Testis (tissue), 3 donors: ENCODE data around the gene ATP10A. TPM values are rescaled to one million over a fixed set of nuclear protein-coding genes. Genes with fewer than 3 reads are reported as not detected.

Source experiments
- DNase-seq: peaks from one replicate; pipeline ENCODE4 v3.0.0-alpha.2; 2019
- H3K27ac ChIP-seq, 2 donors: fragments of 200-600 bp; sonication (generic); one replicate each; pipeline ENCODE4 v1.5.1; 2019
- H3K27me3 ChIP-seq: fragments of 200-600 bp; sonication (generic); one replicate; pipeline ENCODE4 v1.5.1; 2019
- H3K36me3 ChIP-seq: fragments of 200-600 bp; sonication (generic); one replicate; pipeline ENCODE4 v1.5.1; 2017; ENCODE audit warnings: low read depth; ENCODE audit errors: missing control alignments
- H3K4me1 ChIP-seq: fragments of 200-600 bp; sonication (generic); one replicate; pipeline ENCODE4 v1.5.1; 2019
- H3K4me3 ChIP-seq, 2 donors: fragments of 200-600 bp; sonication (generic); one replicate each; pipeline ENCODE4 v1.5.1; 2017 to 2019
- H3K9me3 ChIP-seq: fragments of 200-600 bp; sonication (generic); one replicate; pipeline ENCODE4 v1.5.1; 2017
- POLR2A ChIP-seq: fragments of 450-650 bp; IDR thresholded peaks from one replicate; pipeline ENCODE4 v1.6.1; 2017; ENCODE audit warnings: antibody characterized with exemption, mild to moderate bottlenecking, moderate library complexity
- WGBS, 2 donors: methylation state at CpG; one replicate each; pipeline ENCODE4 v1.1.5; 2018; 5-methylcytosine and 5-hydroxymethylcytosine counted together
- intact Hi-C: fragments of 100-400 bp; cut with DNase I; formaldehyde crosslinking; loops from one replicate; pipeline ENCODE4 v1.15.1; 2023; ENCODE audit warnings: low total_unique reads
- polyA plus RNA-seq: library from polyadenylated mRNA; stranded (reverse); fragments of 350-450 nt; fragmentation: Illumina TruSeq; extraction: RNeasy Lipid Tissue Mini Kit (QIAGEN cat#74804); gene quantifications from one replicate; pipeline ENCODE4 v1.2.3, GENCODE V29; 2014; ENCODE audit warnings: low read depth, low replicate concordance; ENCODE audit not compliant: insufficient read depth
- total RNA-seq, 2 donors: library from RNA; depleted of rRNA; stranded (reverse); fragments of >200 nt; gene quantifications; one replicate each; pipeline ENCODE4 v1.2.3, GENCODE V29; 2016
- TF ChIP-seq, protein P1 (sequence below), 3 experiments: fragments of 450-650 bp in 2 of 3; fragments of 200-600 bp in 1 of 3; sonication (generic) in 1 of 3; IDR thresholded peaks; one replicate each; pipeline ENCODE4 v1.5.1; 2016 to 2019; ENCODE audit warnings: antibody characterized with exemption in 3 of 3, mild to moderate bottlenecking in 2 of 3, moderate library complexity in 1 of 3

ATP10A gene
- total and polyA plus RNA-seq, 3 donors from 2014 or later = 13.6 to 26.5 (median 22.8) TPM

DNA sequence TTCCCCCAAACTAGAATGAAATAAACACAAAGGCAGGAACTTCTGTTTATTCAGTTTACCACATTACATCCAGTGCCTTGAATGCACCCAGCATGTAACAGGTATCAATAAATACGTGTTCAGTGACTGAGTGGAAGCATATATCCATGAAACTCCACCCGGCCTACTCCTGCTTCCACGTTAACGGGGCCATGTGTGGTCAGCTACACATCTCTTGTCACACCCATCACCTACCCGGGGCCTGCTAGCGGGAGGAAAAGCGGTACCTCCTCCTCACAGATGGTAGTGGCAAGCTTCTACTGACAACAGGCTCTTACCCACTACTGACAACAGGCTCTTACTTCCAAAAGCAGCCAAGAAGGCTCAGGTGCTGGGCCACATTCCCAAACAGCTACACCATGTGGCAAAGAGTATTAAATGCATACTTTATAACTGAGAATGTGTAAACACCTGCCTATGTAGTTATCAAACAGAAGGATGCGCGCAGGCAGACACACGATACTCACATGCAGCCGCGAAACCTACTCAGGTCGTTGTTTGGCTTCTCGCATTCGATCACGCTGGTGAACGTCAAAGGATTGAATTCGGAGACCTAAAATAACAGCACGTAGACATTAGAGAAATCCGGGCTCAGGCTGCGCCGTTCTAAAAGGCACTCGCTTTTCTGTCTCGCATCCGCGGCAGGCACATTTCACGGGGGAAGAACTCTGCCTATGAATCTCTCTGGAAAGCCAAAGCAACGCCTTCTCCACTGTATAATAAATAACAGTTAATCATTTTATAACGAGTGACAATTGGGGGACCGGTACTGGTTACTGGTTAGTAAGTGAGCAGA lies 127.4 kb downstream of the ATP10A start:
- H3K4me1 ChIP-seq = peaks cover 34% of the 10 kb centered on the region
- intact Hi-C loops = loop anchor here (5.0 kb wide), 1 partner anchor 112 kb away; no protein-coding TSS in a partner anchor
- TF ChIP-seq POLR2A = no peak
- TF ChIP-seq, protein P1, sequence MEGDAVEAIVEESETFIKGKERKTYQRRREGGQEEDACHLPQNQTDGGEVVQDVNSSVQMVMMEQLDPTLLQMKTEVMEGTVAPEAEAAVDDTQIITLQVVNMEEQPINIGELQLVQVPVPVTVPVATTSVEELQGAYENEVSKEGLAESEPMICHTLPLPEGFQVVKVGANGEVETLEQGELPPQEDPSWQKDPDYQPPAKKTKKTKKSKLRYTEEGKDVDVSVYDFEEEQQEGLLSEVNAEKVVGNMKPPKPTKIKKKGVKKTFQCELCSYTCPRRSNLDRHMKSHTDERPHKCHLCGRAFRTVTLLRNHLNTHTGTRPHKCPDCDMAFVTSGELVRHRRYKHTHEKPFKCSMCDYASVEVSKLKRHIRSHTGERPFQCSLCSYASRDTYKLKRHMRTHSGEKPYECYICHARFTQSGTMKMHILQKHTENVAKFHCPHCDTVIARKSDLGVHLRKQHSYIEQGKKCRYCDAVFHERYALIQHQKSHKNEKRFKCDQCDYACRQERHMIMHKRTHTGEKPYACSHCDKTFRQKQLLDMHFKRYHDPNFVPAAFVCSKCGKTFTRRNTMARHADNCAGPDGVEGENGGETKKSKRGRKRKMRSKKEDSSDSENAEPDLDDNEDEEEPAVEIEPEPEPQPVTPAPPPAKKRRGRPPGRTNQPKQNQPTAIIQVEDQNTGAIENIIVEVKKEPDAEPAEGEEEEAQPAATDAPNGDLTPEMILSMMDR (IDR thresholded peaks at IDR 0.05) = no peak
- WGBS, 2 donors = 88 to 90% methylated on average over 30 of the region's 30 CpGs
- no peaks in the 10 kb centered on the region for H3K27me3 ChIP-seq
- no peaks in the 10 kb centered on the region for H3K9me3 ChIP-seq
- no peak for DNase-seq
- H3K4me3 ChIP-seq = no peak overlapping the region
- H3K27ac ChIP-seq = peak overlapping the region; percentile 14 to 42
- H3K36me3 ChIP-seq = no peaks in the 10 kb centered on the region

DNA sequence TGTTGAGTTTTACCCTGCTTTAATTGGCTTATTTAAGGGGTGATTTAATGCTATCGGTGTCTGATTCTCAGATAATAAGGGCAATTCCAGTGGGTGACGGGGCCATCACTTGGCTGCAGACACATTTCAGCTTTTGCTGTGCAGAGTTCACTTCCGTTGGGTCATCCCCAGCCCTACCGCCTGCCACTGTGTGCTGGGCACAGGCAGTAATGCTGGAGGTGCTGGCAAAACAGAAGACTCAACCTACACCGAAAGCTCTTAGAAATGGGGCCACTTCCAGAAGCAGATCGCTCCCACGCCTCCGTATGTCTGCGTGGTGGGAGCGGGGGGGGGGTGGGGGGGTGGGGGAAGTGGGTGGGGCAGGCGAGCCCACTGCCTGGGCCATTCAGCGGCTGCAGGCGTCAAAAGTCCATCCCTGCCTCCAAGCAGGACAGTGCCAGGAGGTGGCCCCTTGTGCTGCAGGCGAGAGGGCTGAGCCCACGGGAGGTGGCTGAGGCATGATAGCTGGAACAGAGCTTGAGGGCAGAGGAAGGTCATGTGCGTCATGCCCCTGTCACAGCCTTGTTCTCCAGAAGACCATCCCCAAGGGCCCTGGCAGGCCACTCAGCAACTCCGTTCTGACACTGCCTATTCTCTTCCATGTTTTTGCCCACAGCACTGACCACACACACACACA lies 128.3 kb downstream of the ATP10A start:
- Histone ChIP-seq H3K27me3 (no peaks in the 10 kb centered on the region), H3K9me3 (no peaks in the 10 kb centered on the region), H3K27ac (no peak overlapping the region), H3K36me3 (no peaks in the 10 kb centered on the region), H3K4me3 (no peak overlapping the region), H3K4me1 (peaks cover 28% of the 10 kb centered on the region)
- 88 to 94% methylated on average over 10 to 17 of the region's 17 CpGs for WGBS, 2 donors
- no peak for DNase-seq
- no peak for TF ChIP-seq POLR2A
- TF ChIP-seq, protein P1 (IDR thresholded peaks at IDR 0.05) = no peak
- intact Hi-C loops = loop anchor here (5.0 kb wide), 1 partner anchor 112 kb away; no protein-coding TSS in a partner anchor

DNA sequence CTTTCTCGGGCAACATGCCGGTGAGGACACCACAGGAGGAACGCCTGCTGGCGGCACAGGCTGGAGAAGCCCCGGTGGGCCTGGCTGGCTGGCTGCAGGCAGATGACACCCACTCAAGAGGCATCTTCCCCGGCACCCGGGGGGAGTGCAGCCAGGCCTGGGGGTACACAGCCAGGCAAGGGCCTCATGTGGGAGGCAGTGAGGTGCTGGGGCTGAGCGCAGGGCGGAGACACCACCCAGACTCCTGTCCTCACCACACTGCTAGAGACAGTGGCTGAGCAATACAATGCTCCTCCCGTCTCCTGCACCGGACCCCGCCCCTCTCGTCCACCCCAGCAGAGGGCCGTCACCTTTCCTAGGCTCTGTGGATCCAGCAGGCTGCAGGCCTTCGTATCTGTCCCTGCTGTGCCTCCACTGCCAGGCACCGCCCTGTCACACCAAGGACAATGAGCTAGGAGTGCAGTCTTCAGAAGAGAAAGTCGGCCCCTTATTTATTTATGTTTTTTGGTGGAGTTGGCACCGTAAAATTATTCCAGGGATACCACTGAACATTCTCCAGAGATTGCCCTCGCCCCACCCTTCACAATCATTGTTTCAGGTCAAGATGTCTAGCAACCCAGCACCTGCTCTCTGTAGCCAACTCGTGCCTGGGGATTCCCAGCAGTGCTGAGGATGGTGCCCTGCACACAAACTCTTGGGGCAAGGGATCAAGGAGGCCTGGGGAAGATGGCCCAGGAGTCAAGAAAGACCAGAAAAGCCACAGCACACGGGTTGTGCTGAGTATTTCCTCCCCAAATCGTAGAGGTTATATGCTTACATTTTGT lies 129.1 kb downstream of the ATP10A start:
- TF ChIP-seq, protein P1 (IDR thresholded peaks at IDR 0.05) = no peak
- no peak for TF ChIP-seq POLR2A
- WGBS, 2 donors = 73 to 88% methylated on average over 18 to 22 of the region's 22 CpGs
- intact Hi-C loops = no loop called here
- Histone ChIP-seq H3K27ac (no peak overlapping the region), H3K4me3 (no peak overlapping the region), H3K4me1 (peaks cover 21% of the 10 kb centered on the region), H3K27me3 (no peaks in the 10 kb centered on the region), H3K9me3 (no peaks in the 10 kb centered on the region), H3K36me3 (no peaks in the 10 kb centered on the region)
- DNase-seq = no peak

DNA sequence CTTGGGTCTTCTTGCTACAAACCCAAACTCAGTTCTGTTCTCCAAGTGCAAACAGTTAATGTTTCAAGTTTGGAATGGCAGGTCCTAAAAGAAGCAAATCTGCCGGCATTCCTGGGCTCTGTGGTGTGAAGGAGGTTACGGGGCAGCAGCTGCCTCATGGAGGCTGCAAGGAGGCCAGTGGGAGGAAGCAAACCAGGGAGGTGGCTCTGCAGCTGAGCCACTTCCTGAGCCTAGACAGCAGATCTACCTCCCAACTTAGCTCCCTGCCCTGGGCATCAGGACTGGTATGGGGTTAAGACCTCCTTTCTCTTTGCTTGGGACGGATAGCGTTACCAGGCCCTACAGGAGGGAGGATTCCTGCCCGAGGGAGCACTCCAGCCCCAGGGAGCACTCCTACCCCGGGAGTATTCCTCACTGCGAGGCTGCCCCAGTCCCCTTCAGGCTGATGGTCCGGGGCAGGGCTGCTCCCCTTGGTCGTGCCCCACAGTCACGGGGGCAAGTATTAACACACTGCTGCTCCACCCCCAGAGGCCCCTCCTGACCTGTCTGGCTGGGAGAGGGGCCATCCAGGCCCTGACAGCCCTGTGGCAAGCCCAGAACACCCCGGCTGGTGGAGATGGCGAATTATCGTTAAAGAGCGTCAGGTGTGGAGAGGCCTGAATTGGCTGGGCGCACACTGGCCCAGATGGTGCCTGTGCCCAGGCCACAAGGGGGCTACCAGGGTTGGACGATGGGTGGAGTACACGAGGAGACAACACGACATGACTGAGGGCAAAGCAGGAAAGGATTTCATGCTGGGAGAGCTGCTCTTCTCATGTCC lies 129.9 kb downstream of the ATP10A start:
- Histone ChIP-seq H3K27me3 (no peaks in the 10 kb centered on the region), H3K4me3 (no peak overlapping the region), H3K36me3 (no peaks in the 10 kb centered on the region), H3K4me1 (peaks cover 15% of the 10 kb centered on the region), H3K9me3 (no peaks in the 10 kb centered on the region), H3K27ac (no peak overlapping the region)
- intact Hi-C loops = no loop called here
- no peak for DNase-seq
- WGBS, 2 donors = 80 to 83% methylated on average over 12 to 18 of the region's 18 CpGs
- TF ChIP-seq, protein P1 (IDR thresholded peaks at IDR 0.05) = no peak
- no peak for TF ChIP-seq POLR2A
